Measurements from ENCODE around the gene SIAH3.

Gene SIAH3

DNA sequence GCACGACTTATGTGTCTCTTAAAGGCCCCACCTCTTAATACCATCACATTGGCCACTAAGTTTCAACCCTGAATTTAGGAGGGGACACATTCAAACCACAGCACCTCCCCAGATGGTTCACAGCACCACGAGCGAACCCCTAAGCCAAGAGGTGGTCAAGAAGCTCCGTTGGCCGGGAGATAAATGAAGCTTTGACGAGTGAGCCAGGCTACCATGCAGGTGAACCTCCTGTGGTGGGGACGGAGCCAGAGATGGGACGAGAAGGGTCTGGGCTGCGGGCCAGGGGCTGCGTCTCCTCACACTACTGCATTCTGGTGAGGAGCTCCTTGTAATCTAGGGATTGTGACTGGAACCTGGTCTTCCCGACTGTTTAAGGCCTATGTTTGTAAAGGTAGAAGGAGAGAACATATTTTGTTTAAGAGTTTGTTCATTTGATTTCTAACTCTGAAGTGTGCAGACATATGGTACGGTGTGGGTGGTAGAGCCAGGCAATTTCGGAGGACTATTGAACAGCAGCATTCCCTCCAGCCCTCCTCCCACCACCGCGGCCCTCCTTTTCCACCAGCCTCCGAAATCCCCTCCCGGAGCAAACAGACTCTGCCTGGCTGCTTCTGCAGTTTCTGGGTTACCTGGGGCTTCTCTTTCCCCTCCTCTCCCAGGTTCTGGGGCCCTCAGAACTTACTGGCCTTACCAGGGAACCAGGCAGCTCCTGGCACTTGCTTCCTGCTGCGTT, 31.3 kb downstream of the SIAH3 start:
- DNase-seq (ENCODE audit: low spot score), result no peak

DNA sequence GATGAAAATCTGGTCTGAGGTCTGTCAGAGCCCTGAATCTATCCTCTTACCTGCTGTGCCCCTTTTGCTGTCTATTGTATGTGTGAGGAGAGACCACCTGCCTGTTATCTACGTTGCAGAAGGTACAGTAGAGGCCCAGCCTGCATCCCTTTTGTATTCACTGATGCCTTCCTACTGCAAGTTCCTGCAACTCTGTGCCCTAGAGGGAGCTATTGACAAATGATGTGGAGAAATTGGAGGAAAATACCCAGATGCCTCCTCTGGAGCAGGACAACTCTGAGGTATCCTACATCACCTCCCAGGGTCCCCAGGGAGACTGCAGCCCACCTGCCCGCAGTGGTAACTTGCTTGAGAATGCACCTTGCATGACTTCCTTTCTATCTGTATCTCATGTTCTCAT, 33.7 kb downstream of the SIAH3 start:
- DNase-seq (ENCODE audit: low spot score), result no peak

DNA sequence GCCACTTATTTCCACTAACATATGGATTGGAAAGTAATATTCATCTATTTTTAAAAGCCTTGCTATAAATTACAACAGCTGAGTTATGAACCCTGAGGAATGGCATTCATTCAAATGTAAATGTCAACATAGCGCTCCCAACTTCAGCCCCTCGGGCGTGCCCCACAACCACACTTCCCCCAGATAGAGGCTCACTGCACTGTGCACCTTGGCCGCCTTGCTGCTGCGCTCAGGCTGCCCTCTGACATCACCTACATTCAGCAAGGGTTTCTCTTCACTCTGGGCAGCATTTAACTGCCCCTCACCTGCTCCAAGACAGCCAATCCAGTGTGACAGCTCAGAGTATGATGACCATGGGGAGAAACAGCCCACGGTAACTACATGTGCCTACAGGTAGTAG, 35.1 kb downstream of the SIAH3 start:
- no peak for DNase-seq (ENCODE audit: low spot score)

DNA sequence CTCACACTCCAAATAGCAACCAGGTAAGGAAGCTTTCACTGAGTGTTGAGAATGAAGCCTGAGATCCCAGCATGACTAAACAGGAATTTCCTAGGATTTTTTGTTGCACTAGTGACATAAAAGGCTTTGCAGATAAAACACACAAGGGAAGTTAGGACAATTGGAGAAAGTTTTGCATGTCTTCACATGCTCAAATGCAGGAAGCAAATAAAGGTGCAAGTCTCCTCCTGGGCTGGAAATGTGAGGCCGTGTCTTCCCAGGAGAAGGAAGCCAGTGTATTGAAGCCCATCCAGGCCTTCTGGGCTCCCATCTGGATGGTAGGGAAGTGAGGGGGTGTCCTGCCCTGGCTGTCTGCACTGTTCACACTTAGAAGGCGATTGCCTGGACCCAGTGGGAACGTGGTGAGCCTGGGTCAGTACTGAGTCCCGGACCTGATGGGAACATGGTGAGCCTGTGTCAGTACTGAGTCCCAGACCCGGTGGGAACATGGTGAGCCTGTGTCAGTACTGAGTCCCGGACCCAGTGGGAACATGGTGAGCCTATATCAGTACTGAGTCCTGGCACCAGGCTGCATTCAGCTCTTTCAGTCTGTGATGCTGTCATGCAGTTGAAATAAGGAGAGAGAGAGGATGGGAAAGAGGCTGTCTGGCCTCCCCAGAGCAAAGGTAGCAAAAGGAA, 38.7 kb downstream of the SIAH3 start:
- DNase-seq (ENCODE audit: low spot score), result no peak

DNA sequence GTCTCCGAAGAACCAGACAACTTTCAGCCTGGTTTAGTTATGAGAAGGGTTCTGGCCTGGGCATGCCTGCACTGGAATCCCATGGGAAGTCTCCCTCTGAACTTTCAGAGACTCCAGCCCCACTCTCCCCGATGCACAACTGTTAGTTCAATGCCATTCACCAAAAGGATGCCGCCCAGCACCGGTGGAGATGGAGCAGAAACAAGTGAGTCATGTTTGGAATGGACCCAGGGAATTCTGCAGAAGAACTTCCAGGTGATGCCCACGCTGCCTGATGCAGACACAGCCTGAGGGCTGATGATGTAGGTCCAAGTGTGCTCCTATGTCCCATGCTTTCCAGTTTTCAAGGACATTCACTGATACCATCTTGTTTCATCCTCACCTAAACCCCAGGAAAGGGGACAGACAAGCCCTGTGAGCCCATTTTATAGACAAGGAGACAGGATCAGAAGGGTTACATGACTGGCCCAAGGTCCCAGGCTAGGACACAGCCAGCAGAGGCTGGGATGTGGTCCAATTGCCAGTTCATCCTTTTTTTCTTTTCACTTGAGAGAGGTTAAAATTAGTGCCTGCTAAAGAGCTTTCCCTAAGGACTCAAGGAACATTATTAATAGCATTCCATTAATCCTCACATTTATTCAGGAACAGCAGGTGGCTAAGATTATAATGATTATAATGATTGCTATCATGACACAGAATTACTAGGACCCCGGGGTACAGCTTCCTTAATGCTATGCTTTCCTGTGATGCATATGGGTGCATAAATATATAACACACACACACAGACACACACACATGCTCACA, 39.5 kb downstream of the SIAH3 start:
- DNase-seq (ENCODE audit: low spot score), result no peak

DNA sequence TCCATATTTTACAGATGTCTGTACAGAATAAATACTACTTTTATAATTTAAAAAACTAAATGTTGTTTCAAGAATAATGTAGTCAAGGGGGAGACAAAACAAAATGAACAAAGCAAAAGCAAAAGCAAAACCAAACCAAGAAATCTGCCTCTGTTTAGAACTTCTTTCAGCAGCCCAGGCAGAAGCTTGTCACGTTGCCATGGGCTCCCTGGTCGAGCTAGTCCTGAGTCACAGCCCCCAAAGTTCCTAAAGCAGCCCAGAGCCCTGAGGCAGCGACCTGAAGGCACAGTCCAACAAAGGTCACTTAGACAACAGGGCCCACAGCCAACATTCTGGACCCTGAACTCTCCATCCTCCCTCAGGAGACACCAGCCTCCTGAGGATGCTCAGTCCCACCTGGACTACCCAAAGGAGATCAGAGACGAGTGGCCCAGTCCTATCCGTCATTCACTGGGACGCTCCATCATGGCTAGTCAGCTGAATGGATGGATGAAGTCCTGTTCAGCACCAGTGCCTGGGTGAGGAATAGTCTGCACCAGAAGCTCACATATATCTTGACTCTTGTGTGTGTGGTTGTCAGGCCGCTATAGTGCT, 41.7 kb downstream of the SIAH3 start:
- DNase-seq (ENCODE audit: low spot score), result no peak

DNA sequence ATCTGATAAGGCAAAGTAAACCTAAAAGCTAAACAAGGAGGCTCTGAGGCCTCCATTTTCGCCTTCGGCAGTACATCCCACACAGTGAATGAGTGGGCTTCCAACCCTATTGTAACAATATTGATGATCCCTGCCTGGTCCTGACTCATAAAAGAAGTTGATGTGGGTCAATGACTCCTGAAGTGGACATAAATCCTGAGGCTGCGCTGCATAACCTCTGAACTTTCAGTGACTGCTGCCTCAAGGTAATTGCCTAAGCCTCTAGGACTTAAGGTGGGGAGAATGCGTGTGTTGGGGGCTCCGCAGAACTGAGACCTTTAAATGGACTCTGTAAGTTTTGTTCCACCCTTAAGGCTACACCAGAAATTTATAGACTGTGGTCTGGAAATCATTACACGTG, 42.6 kb downstream of the SIAH3 start:
- DNase-seq (ENCODE audit: low spot score), result no peak

DNA sequence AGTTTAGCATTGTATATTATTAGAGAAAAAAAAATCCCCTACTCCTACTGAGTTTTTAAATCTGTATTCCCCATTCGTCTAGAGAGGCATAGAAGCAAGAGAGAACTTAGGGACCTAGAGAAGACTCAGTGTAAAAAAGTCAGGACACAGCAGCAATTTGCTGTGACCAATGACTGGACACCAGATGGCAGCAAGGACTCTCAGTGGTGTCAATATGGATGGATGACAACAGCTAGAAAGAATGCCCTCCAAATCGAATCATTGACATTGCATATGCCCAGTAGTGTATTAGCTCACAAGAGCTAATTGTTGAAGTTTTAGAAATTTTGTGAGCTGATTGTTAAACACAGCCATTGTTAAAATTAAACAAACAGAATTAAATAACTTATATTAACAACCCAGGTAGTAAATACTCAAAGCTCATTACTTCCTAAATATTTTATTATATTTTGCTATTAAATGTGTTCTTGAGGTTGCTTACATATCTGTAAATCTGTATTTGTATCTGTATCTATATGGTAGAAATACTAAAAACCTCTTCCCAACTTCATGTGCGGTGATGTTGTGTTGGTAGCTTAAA, 43.9 kb downstream of the SIAH3 start:
- no peak for DNase-seq (ENCODE audit: low spot score)

DNA sequence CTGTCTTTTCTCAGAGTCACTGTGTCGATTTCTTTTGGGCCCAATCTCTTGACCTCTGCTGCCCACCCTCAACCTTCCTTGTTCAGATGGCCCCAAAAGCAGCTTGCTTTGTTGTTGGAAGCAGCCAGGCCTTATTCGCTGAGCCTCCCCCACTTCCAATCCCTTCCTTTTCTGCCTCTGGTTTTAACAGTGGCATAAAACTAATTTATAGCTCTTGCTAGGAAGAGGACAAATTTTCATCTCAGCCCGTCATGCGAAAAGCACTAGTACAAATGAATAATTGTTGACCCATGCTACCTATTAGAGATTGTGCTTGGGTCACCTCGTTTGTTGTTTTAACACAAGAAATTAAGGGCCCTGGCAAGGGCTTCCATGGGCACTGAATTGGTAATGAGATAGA, 51.1 kb downstream of the SIAH3 start:
- DNase-seq (ENCODE audit: low spot score), result peak; percentile 18

DNA sequence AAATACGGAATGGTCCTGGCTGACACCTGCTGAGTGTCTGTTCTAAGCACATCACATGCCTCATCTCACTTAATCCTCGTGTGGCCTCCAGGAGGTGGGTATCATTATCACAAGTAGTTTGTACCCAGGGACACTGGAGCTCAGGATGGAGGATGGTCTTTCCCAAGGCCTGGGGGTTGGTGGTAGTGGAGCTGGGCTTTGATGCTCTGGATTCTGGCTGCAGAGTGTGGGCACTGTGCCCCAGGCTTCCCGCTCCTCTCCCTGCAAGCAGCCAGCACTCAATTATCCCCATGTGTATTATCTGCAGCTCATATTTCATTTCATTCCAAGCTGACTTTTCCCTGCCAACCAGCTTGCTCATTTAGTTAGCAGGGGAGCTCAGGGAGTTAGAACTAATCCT, 52.1 kb downstream of the SIAH3 start:
- peak; percentile 41 for DNase-seq (ENCODE audit: low spot score)

DNA sequence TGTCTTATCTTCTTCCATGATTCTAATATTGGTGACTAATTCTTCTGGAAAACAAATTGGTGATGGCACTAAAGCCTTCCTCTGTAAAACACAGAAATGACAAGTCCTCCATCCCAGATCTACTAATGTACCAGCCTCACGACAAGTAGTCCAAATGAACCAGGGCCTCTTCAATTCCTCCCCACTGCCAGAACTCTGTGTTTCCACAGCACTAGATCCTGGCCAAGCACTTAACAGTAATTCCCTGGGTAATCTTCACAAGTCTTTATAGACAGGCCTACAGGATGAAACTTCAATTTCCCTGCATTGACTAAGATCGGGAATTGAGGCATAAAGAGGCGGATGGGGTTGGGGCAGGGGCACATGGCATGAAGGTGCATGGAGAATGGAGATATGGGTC, 52.7 kb downstream of the SIAH3 start:
- DNase-seq (ENCODE audit: low spot score), result peak; percentile 11

DNA sequence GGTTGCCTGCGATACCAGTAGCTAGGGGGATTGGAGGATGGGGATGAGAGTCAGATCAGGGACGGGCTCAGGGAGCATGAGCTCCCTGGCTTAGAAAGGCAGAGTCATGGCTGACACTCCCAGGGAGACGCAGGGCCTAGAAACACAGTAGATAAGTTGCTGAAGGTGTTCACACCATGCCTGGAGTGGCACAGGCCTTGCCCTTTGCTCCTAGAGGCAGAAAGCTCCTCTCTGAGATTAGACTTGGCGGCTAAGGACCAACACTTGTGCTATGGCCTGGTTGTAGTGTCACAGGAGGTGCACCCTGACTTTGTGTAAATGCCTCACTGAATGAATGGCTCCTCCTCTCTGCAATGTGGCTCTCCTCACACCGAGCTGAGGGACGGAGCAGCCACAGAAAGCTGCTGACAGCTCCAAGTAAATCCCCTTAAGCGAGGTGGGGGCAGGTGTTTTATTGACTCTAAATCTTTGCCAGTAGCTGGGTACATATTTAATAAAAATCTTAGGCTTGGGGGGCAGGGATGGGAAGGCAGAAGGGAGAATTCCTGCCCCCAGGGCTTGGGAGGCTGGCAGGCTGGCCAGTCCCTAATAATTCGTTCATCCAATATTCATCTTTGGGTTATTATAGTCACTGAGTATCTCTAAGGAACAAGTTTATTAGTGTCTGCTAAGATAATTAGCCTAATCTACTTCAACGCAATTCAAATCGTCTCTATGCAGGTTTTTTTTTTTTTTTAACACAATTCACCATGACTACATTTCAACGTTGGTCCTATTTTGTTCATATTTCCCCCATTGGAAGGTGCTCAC, 54.9 kb downstream of the SIAH3 start:
- DNase-seq (ENCODE audit: low spot score), result no peak

DNA sequence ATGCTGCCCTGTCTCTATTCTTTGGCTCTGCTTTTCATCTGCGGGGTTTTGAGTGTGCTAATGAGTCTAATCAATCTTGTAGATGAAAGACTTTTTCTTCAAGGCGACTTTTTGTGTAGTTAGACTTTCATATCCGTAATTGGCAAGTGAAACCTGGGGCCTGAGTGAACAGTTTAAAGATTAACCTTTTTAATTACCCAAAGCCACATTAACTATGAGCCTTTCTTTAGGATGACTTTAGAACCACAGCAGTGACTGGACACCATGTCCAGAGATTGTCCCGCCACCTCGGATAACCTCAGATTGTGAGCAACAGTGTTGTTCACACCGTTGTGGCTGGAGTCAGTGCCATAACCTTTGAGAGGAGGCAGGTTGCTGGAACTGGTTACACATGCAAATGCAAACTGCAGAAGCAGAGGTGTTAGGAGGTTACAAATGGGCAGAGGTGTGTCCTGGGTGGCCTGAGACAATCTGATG, 58.7 kb downstream of the SIAH3 start:
- DNase-seq (ENCODE audit: low spot score), result no peak

DNA sequence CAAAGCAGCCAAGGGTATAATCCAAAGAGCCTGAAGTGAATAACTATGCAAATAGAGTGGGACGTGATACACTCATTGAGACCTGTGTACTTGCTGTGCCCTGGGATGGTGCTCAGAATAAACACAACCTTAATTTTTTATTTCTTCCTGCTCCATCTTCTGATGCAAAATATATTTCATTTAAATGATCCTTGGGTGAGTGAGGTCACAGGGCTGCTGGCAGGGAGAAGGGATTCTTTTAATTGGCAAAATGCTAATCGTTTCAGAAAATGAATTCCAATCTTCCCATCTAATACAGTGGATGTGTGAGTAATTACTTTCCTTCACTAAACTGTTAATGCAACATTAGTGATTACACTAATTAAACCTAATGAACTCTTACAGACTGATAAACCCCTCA, 63.5 kb downstream of the SIAH3 start:
- DNase-seq (ENCODE audit: low spot score), result no peak

DNA sequence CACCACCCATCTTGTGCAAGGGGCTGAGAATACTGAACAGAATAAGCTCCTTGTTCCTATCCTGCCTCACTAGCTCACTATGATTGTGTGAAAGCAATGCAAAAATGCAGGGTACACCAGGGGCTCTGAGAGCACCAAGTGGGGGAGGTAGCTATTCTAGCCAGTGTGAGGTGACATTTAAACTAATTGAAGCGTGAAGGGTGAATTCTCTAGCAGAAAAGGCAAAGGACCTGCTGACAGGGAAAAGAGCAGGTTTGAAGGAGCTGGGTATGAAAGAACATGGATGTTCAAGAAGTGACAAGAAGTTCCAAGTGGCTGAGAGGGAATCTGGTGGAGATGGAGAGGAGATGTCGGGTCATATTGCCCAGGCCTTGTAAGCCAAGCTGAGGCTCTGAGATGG, 64.2 kb downstream of the SIAH3 start:
- no peak for DNase-seq (ENCODE audit: low spot score)

DNA sequence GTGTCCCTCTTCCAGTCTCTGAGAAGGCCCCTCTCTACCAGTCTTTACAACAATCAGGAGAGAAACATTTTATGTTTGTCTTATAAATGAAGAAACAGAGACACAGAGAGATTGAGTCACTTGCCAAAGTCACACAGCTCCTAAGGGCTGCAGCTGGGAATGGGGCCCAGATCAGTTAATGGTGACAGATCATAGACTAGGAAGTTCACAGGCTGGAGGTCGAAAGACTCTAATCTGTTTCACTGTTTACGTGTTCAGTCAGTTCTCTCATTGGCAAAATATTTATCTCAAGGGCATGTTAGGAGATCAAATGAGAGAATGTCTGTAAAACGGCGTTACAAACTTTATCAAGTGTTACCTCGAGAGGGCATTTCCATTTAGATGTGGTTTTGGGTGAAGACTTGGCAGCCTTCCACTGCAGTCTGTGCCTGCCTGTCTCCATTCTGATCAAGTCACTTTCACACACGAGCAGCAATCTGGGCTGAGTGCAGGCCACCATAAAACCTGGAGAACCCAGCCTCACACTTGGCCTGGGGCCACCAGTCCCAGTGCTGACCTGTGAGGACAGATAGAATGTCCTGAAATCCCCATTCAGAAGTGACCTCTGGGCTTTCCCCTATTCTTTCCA, 65.1 kb downstream of the SIAH3 start:
- no peak for DNase-seq (ENCODE audit: low spot score)

DNA sequence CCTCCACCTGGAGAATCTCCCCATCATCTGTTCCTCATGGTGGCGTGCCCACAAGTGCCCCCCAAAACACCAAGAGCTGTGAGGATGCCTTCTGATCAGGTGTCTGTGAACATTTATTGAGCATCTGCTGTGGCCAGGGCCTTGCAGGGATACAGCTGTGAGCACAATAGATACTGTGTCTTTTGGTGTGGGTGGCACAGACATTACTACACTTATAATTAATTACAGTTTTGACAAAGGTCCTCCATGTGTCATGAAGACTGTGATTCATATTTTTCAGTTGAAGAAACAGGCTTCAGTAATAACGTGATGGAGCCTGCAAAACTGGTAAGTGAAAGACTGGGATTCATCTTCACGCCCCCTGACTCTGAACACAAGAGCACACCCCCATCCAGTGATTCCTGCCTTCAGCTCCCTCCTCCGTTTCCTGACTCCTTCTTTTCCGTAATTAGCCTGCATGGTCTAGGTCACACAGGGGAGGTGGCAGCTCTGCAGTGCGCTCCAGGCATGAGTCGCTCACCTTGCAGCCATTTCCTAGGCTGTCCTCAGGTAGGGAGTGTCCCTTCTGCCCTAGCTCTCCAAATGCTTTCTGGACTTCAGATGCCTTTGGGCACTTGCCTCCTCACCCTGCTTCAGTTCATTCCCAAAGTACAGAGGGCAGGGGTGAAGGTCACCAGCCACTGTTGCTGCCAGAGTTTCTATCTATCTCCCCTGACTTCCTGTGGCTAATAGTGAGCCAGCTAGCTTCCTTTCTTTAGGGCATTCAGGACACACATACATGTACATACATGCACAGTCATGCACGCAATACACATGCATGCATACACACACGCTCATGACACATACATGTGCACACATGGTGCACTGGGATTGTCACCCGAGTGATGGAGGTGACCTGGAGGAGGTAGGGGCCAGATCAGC, 66.5 kb downstream of the SIAH3 start:
- DNase-seq (ENCODE audit: low spot score), result no peak

DNA sequence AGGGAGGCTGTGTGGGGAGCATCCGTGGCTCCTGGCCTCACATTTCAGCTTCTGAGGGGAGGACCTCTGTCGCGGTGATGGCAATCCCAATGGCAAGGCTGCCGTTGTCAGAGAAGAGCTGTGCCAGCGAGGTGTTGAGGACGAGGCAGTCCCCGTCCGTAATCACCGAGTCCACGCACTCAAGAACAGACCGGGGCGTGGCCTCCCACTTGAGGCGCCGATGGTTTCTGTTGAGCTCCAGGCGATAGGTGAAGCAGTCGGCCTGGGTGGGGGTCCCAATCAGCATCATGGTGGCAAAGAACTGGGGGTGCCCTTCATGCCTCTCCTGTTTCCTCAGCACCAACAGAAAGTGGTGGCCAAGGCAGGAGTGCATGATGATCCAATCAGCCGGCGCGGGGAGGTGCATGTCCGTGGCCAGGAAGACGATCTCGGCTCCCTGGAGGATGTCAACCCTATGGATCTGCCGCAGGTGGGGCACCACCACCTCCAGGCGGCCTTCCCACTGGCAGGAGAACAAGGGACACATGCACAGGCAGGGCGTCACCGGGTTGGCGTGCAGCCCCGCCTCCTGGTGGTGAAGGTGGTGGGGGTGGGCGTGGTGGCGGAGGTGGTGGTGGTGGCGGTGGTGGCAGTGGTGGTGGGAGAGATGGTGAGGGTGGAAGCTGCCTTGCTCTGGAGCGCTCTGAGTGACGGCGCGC, 68.1 kb downstream of the SIAH3 start:
- no peak for DNase-seq (ENCODE audit: low spot score)

Data from left forelimb (tissue), 1 donor.